Measurements from ENCODE around the gene SUN3. TPM values are rescaled to one million over a fixed set of nuclear protein-coding genes. Genes with fewer than 3 reads are reported as not detected.

The SUN3 gene, protein sequence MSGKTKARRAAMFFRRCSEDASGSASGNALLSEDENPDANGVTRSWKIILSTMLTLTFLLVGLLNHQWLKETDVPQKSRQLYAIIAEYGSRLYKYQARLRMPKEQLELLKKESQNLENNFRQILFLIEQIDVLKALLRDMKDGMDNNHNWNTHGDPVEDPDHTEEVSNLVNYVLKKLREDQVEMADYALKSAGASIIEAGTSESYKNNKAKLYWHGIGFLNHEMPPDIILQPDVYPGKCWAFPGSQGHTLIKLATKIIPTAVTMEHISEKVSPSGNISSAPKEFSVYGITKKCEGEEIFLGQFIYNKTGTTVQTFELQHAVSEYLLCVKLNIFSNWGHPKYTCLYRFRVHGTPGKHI
- total RNA-seq: not detected in 2 replicates
- polyA plus RNA-seq: 0.43 and 1.7 TPM in 2 replicates

DNA sequence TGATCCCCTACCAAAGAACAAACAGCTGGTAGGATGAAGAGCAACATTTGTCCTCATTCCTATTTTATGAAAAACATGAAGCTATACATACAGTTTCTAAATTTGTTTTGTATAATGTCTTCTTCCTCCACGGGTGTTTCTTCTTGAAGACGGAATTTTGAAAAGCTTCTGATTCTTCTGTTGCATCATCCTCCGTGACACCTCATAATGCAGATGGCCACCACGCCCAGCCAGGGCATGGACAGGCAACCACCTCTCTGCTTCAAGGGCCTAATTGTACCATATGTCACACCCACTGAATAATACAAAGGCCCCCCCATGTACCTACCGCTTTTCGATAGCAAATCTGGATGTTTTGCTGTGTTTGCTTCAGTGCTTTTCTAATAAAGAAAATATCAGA, at the start of gene SUN3:
TSS of gene SUN3 (minus strand) at position 170 of the 400 bp plus-strand sequence. CDS start at position 1, 169 bp downstream.
- H3K4me3 ChIP-seq: no peak within 1 kb of the TSS
- TF ChIP-seq, protein P1, sequence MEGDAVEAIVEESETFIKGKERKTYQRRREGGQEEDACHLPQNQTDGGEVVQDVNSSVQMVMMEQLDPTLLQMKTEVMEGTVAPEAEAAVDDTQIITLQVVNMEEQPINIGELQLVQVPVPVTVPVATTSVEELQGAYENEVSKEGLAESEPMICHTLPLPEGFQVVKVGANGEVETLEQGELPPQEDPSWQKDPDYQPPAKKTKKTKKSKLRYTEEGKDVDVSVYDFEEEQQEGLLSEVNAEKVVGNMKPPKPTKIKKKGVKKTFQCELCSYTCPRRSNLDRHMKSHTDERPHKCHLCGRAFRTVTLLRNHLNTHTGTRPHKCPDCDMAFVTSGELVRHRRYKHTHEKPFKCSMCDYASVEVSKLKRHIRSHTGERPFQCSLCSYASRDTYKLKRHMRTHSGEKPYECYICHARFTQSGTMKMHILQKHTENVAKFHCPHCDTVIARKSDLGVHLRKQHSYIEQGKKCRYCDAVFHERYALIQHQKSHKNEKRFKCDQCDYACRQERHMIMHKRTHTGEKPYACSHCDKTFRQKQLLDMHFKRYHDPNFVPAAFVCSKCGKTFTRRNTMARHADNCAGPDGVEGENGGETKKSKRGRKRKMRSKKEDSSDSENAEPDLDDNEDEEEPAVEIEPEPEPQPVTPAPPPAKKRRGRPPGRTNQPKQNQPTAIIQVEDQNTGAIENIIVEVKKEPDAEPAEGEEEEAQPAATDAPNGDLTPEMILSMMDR (IDR thresholded peaks at IDR 0.05; ENCODE audit: low read depth, low read length): no peak
- no peak for DNase-seq (ENCODE audit: low read depth in 1 of 2, low spot score in 1 of 2)
- H3K27me3 ChIP-seq: peaks cover 22% of the 10 kb centered on the region
- no peaks in the 10 kb centered on the region for H3K36me3 ChIP-seq
- no peaks in the 10 kb centered on the region for H3K9me3 ChIP-seq (ENCODE audit: low read depth)
- no peak within 1 kb of the TSS for H3K27ac ChIP-seq
- no peaks in the 10 kb centered on the region for H3K4me1 ChIP-seq (ENCODE audit: low read depth)

DNA sequence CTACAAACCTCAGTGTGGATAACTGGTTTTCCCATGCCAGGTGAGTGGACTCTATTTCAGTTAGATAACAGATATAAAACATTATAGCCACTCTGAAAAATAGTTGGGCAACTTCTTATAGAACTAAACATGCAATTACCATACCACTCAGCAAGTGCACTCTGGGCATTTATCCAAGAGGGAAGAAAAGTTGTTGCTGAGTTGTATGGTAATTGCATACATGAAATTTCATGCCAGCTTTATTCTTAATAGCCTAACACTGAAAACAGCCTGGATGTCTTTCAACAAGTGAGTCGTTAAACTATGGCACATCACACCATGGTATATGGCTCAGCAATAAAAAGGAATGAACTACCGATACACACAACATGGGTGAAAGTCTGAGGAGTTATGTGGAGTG, 49.6 kb upstream of the SUN3 start:
- Histone ChIP-seq H3K4me3 (no peak overlapping the region), H3K4me1 (ENCODE audit: low read depth) (no peaks in the 10 kb centered on the region), H3K27ac (no peak overlapping the region), H3K27me3 (no peaks in the 10 kb centered on the region), H3K9me3 (ENCODE audit: low read depth) (no peaks in the 10 kb centered on the region), H3K36me3 (no peaks in the 10 kb centered on the region)
- TF ChIP-seq, protein P1 (IDR thresholded peaks at IDR 0.05; ENCODE audit: low read depth, low read length): no peak
- DNase-seq (ENCODE audit: low read depth in 1 of 2, low spot score in 1 of 2): no peak

DNA sequence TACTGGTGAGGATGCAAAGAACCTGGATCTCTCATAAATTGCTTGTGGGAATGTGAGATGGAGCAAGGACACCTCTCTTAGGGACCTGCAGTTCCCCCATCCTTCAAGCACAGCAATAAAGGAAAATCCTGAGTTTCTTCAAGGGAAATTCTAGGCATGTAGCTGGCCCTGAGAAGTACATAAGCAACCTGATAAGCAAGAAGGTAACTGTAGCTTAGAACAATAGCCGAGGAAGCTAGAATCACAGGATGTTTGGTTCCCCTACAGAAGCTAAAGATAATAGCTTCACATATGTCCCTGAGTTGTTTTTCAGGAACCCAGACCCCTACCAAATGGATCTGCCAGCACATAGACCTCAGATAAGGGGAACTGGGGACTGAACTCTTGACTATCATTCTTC, 48.5 kb upstream of the SUN3 start:
- TF ChIP-seq, protein P1 (IDR thresholded peaks at IDR 0.05; ENCODE audit: low read depth, low read length): no peak
- no peaks in the 10 kb centered on the region for H3K27me3 ChIP-seq
- no peak for DNase-seq (ENCODE audit: low read depth in 1 of 2, low spot score in 1 of 2)
- H3K4me1 ChIP-seq (ENCODE audit: low read depth): no peaks in the 10 kb centered on the region
- no peak overlapping the region for H3K27ac ChIP-seq
- no peak overlapping the region for H3K4me3 ChIP-seq
- H3K9me3 ChIP-seq (ENCODE audit: low read depth): no peaks in the 10 kb centered on the region
- H3K36me3 ChIP-seq: no peaks in the 10 kb centered on the region

DNA sequence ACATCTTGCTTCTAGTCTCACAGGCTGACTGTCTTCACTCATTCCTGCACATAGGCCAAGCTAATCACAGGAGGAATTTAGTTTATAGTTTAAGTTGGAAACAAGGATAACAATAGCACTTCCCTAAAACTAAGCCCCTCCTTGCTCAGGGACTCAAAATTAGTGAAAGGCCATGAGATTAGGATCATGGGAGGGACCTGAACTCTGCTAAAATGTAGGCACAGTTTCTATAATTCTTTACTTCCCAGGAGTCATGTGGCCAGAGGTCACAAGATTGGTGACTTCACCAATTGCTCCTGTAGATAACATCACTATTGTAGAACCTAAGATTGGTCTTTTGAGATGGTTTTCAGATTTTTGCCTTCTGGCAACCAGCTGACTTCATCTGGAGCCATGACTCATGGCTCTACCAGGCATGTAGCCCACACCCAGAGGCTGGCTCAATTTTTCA, 45.3 kb upstream of the SUN3 start:
- H3K4me1 ChIP-seq (ENCODE audit: low read depth): no peaks in the 10 kb centered on the region
- H3K27ac ChIP-seq: no peak overlapping the region
- H3K27me3 ChIP-seq: no peaks in the 10 kb centered on the region
- no peaks in the 10 kb centered on the region for H3K36me3 ChIP-seq
- no peaks in the 10 kb centered on the region for H3K9me3 ChIP-seq (ENCODE audit: low read depth)
- no peak overlapping the region for H3K4me3 ChIP-seq
- TF ChIP-seq, protein P1 (IDR thresholded peaks at IDR 0.05; ENCODE audit: low read depth, low read length): no peak
- DNase-seq (ENCODE audit: low read depth in 1 of 2, low spot score in 1 of 2): no peak

DNA sequence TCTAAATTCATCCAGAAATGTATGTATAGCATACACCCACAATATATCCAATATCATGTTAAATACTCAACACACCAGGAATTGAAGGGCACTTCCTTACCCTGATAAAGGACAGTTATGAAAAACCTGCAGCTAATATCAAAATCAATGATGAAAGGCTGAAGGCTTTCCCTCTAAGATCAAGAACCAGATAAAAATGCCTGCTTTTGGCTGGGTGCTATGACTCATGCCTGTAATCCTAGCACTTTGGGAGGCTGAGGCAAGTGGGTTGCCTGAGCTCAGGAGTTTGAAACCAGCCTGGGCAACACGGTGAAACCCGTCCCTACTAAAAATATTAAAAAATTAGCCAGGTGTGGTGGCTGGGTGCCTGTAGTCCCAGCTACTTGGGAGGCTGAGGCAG, 38.6 kb upstream of the SUN3 start:
- Histone ChIP-seq H3K27ac (no peak overlapping the region), H3K36me3 (no peaks in the 10 kb centered on the region), H3K4me1 (ENCODE audit: low read depth) (no peaks in the 10 kb centered on the region), H3K9me3 (ENCODE audit: low read depth) (no peaks in the 10 kb centered on the region), H3K27me3 (no peaks in the 10 kb centered on the region), H3K4me3 (no peak overlapping the region)
- TF ChIP-seq, protein P1 (IDR thresholded peaks at IDR 0.05; ENCODE audit: low read depth, low read length): no peak
- DNase-seq (ENCODE audit: low read depth in 1 of 2, low spot score in 1 of 2): no peak
